Fibroblast of lung (primary cell): ENCODE measurements around the gene PCYT1B.

ENCODE experiments used
- EZH2 ChIP-seq: IDR thresholded peaks from 2 replicates; pipeline ENCODE4 v1.5.1; 2012; ENCODE audit warnings: low read length, control low read depth, mild to moderate bottlenecking; ENCODE audit errors: missing control alignments
- TF ChIP-seq, protein P1 (sequence below), 2 donors: IDR thresholded peaks in 1 of 2; conservative IDR thresholded peaks in 1 of 2; 1 replicate in 1 of 2; 2 replicates in 1 of 2; pipeline ENCODE4 v1.5.1; 2011 to 2012; ENCODE audit warnings: low read length in 2 of 2, control low read depth in 1 of 2, inconsistent platforms in 1 of 2, low read depth in 1 of 2, mild to moderate bottlenecking in 1 of 2

DNA sequence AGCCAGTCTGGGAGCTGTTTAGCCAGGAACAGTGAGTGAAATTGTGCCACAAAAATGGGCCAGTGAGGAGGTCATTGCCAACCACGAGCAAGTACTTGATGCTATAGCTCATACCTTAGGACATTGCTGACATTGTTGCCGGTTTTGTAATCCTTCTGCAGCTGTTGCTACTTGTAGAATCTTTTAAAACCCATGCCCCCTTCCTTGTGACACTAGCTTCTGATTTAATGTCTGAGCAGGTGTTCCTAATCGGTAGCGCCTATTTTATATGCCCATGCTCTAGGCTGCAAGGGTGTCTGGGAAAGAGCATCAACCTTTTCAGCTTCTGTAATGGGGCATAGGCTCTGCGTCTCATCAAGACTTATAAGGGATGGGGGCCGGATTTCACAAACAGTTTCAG is 49.1 kb upstream of the PCYT1B start:
- TF ChIP-seq, protein P1, sequence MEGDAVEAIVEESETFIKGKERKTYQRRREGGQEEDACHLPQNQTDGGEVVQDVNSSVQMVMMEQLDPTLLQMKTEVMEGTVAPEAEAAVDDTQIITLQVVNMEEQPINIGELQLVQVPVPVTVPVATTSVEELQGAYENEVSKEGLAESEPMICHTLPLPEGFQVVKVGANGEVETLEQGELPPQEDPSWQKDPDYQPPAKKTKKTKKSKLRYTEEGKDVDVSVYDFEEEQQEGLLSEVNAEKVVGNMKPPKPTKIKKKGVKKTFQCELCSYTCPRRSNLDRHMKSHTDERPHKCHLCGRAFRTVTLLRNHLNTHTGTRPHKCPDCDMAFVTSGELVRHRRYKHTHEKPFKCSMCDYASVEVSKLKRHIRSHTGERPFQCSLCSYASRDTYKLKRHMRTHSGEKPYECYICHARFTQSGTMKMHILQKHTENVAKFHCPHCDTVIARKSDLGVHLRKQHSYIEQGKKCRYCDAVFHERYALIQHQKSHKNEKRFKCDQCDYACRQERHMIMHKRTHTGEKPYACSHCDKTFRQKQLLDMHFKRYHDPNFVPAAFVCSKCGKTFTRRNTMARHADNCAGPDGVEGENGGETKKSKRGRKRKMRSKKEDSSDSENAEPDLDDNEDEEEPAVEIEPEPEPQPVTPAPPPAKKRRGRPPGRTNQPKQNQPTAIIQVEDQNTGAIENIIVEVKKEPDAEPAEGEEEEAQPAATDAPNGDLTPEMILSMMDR (conservative IDR thresholded peaks at IDR 0.05 in 1 of 2, IDR thresholded peaks at IDR 0.05 in 1 of 2; ENCODE audit: low read depth in 1 of 2, low read length in 2 of 2), result no peak
- TF ChIP-seq EZH2, result no peak
